A549 (cell line): Measurements from ENCODE around the gene ACOX1. TPM values are rescaled to one million over a fixed set of nuclear protein-coding genes. Genes with fewer than 3 reads are reported as not detected.

Experiments
- ATAC-seq, 2 experiments: fragments of 200-7000 bp in 1 of 2; fragments of >200 bp in 1 of 2; cut with Nextera tagmentation in 1 of 2; cut with Tn5 transposase in 1 of 2; 3 replicates each; pipeline versions ENCODE4 v1.8.0 to v1.9.1; 2018 to 2020; ENCODE audit warnings: mild to moderate bottlenecking in 1 of 2, moderate library complexity in 1 of 2
- CTCF ChIA-PET: fragments of 300-600 bp; sonication (Branson Sonifier 250); formaldehyde crosslinking; extraction: SDS; loops from one replicate; lab custom pipeline; 2021; ENCODE audit warnings: antibody characterized with exemption, inconsistent platforms; lab: Yijun Ruan, JAX
- POLR2A ChIA-PET: fragments of 350-600 bp; formaldehyde crosslinking; extraction: SDS; loops from one replicate; lab custom pipeline; 2021; ENCODE audit warnings: antibody characterized with exemption, inconsistent platforms; lab: Yijun Ruan, JAX
- DNase-seq, 2 experiments: peaks; one replicate each; pipeline versions ENCODE4 v3.0.0 to v3.0.0-alpha.2; 2011 to 2016; ENCODE audit warnings: low read depth in 1 of 2, low spot score in 1 of 2
- FAIRE-seq: peaks from 2 replicates; lab custom pipeline; 2011; peaks lifted over from hg19 to GRCh38; lab: Jason Lieb, UNC
- H3K27ac ChIP-seq, 2 experiments: fragments of >200 bp; sonication (Bioruptor Twin); formaldehyde crosslinking; 3 replicates each; pipeline ENCODE4 v1.5.1; 2016 to 2017
- H3K4me1 ChIP-seq: fragments of >200 bp; sonication (Bioruptor Twin); formaldehyde crosslinking; 3 replicates; pipeline ENCODE4 v1.6.1; 2016
- H3K4me2 ChIP-seq: fragments of >200 bp; sonication (Bioruptor Twin); formaldehyde crosslinking; 3 replicates; pipeline ENCODE4 v1.6.1; 2016
- H3K4me3 ChIP-seq: fragments of >200 bp; sonication (Bioruptor Twin); formaldehyde crosslinking; 3 replicates; pipeline ENCODE4 v1.5.1; 2016
- H3K9me3 ChIP-seq: fragments of >200 bp; sonication (Bioruptor Twin); formaldehyde crosslinking; 3 replicates; pipeline ENCODE4 v1.6.1; 2016
- CBX2 ChIP-seq: fragments of 200-600 bp; sonication (generic); IDR thresholded peaks from 2 replicates; pipeline ENCODE4 v1.6.1; 2016; ENCODE audit warnings: low read depth, mild to moderate bottlenecking, borderline replicate concordance
- CBX8 ChIP-seq: fragments of 200-600 bp; sonication (generic); IDR thresholded peaks from 2 replicates; pipeline ENCODE4 v1.6.1; 2016
- EHMT2 ChIP-seq: fragments of 200-600 bp; sonication (generic); IDR thresholded peaks from 2 replicates; pipeline ENCODE4 v1.6.1; 2016; ENCODE audit warnings: antibody characterized with exemption, low read depth, mild to moderate bottlenecking, moderate library complexity
- EP300 ChIP-seq, 2 experiments: fragments of >200 bp; sonication (Bioruptor Twin); formaldehyde crosslinking; IDR thresholded peaks; 2 replicates in 1 of 2; 3 replicates in 1 of 2; pipeline ENCODE4 v1.6.1; 2016 to 2017
- FOSL2 ChIP-seq, 2 experiments: fragments of 450-650 bp in 1 of 2; fragments of >200 bp in 1 of 2; sonication (Bioruptor Twin) in 1 of 2; formaldehyde crosslinking; IDR thresholded peaks; 2 replicates each; pipeline versions ENCODE4 v1.5.0 to v1.6.1; 2016 to 2020; ENCODE audit warnings: mild to moderate bottlenecking in 1 of 2, moderate library complexity in 1 of 2
- HOXB13 ChIP-seq: fragments of 250-450 bp; sonication (Bioruptor Pico); IDR thresholded peaks from 2 replicates; pipeline ENCODE4 v1.5.0; 2020; ENCODE audit warnings: low read depth, mild to moderate bottlenecking, moderate library complexity
- MYC ChIP-seq: IDR thresholded peaks from 2 replicates; pipeline ENCODE4 v1.6.1; 2012; ENCODE audit warnings: mild to moderate bottlenecking, inconsistent platforms, low read length, improper control_type of control experiment, borderline replicate concordance
- NR3C1 ChIP-seq: fragments of >200 bp; sonication (Bioruptor Twin); formaldehyde crosslinking; IDR thresholded peaks from 3 replicates; pipeline ENCODE4 v1.6.1; 2017
- POLR2A ChIP-seq: IDR thresholded peaks from 2 replicates; pipeline ENCODE4 v1.6.1; 2012; ENCODE audit warnings: mild to moderate bottlenecking, low read length
- POLR2AphosphoS2 ChIP-seq: conservative IDR thresholded peaks from 2 replicates; pipeline ENCODE4 v1.6.1; 2012; ENCODE audit warnings: low read length, improper control_type of control experiment, inconsistent platforms
- RAD21 ChIP-seq, 2 experiments: fragments of >200 bp in 1 of 2; sonication (Bioruptor Twin) in 1 of 2; formaldehyde crosslinking in 1 of 2; IDR thresholded peaks in 1 of 2; conservative IDR thresholded peaks in 1 of 2; 2 replicates in 1 of 2; 3 replicates in 1 of 2; pipeline ENCODE4 v1.6.1; 2012 to 2018; ENCODE audit warnings: inconsistent platforms in 1 of 2
- RARB ChIP-seq: fragments of 250-450 bp; sonication (Bioruptor Pico); IDR thresholded peaks from 2 replicates; pipeline ENCODE4 v1.8.0; 2021; ENCODE audit warnings: mild to moderate bottlenecking, moderate library complexity
- SMC3 ChIP-seq: fragments of >200 bp; sonication (Bioruptor Twin); formaldehyde crosslinking; IDR thresholded peaks from 3 replicates; pipeline ENCODE4 v1.6.1; 2018; ENCODE audit warnings: inconsistent platforms
- TP53 ChIP-seq: fragments of 250-450 bp; sonication (Bioruptor Pico); IDR thresholded peaks from 2 replicates; pipeline ENCODE4 v1.5.0; 2021; ENCODE audit warnings: mild to moderate bottlenecking, moderate library complexity
- USF2 ChIP-seq: fragments of 450-650 bp; IDR thresholded peaks from 2 replicates; pipeline ENCODE4 v1.6.1; 2014; ENCODE audit warnings: antibody characterized with exemption
- ZC3H11A ChIP-seq: fragments of 450-650 bp; IDR thresholded peaks from 2 replicates; pipeline ENCODE4 v1.6.1; 2014; ENCODE audit warnings: antibody characterized with exemption, mild to moderate bottlenecking
- ZFP36 ChIP-seq: fragments of 450-650 bp; IDR thresholded peaks from 2 replicates; pipeline ENCODE4 v1.6.1; 2014; ENCODE audit warnings: borderline replicate concordance; ENCODE audit not compliant: partially characterized antibody
- ZSCAN20 ChIP-seq: fragments of 250-450 bp; sonication (Bioruptor Pico); IDR thresholded peaks from 2 replicates; pipeline ENCODE4 v1.8.0; 2022; ENCODE audit warnings: mild to moderate bottlenecking, moderate library complexity
- WGBS: methylation state at CpG from one replicate; pipeline ENCODE4 v1.1.6; 2017; ENCODE audit errors: missing lambda C conversion rate; 5-methylcytosine and 5-hydroxymethylcytosine counted together
- polyA plus RNA-seq, 4 experiments: library from polyadenylated mRNA; depleted of rRNA in 3 of 4; stranded (reverse); fragments of >200 nt; fragmentation: RNase III in 1 of 4; extraction: RNeasy Plus Mini Kit Qiagen cat#74134 plus additional on column Dnase treatment in 1 of 4; gene quantifications; 2 replicates in 3 of 4; 3 replicates in 1 of 4; pipeline ENCODE4 v1.2.3, GENCODE V29; 2011 to 2017
- TF ChIP-seq, protein P1 (sequence below): IDR thresholded peaks from 2 replicates; pipeline ENCODE4 v1.6.1; 2012; ENCODE audit warnings: low read depth, borderline replicate concordance

ACOX1 gene
- polyA plus RNA-seq, 2 of the 4 experiments (the other 2 are of a cell fraction), result 17.9 to 31.1 TPM

DNA sequence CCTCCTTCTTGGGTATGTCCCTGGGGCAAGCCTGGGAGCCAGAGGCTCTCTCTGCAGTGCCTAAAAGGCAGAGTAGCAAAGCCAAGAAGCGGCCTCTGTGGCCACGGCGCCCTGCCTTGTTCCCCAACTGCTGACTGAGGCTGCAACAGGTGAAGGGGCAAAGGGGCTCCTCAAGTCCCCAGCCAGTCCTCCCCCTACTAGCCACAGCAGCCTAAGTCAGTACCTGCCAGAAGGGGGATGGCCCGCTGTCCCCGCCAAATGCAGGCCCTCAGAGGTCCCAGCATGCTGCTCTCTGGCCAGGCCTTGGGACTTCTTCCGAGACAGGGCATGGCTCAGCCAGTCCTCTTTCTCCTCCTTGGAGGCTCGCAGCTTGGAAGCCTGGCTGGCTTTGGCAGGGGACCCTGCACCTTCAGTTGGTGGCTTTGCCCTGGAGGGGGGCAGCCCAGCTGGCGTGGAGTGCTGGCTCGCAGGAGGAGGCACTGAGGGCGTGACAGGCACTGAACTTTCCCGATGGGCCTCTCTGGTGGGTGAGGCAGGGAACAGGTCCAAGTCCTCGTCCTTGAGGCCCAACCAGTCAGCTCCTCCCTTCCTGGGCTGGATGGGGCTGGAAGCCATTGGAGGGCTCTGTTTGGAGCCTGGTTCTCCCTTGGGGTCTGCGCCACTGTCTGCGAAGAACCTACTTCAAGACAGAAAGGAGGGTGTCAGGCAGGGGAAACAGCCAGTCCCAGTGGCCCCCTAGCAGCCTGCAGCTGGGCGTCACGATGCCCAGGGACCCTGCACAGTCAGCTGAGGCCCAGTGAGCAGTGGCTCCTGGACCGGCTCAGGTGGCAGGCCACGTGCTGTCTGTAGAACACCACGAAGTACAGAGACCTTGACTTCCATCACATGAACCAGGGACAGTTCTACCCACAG, 55.7 kb downstream of the ACOX1 start:
- Histone ChIP-seq H3K4me3 (no peak overlapping the region), H3K4me2 (no peak overlapping the region)
- DNase-seq, result no peak
- TF ChIP-seq MYC (no peak), POLR2A (no peak), EP300 (IDR thresholded peaks at IDR 0.05) (no peak), ZC3H11A (no peak), RARB (CRISPR knock-in tag) (no peak), RAD21 (conservative IDR thresholded peaks at IDR 0.05 in 1 of 2, IDR thresholded peaks at IDR 0.05 in 1 of 2) (no peak), CBX8 (no peak), NR3C1 (no peak), TP53 (no peak)
- TF ChIP-seq, protein P1, sequence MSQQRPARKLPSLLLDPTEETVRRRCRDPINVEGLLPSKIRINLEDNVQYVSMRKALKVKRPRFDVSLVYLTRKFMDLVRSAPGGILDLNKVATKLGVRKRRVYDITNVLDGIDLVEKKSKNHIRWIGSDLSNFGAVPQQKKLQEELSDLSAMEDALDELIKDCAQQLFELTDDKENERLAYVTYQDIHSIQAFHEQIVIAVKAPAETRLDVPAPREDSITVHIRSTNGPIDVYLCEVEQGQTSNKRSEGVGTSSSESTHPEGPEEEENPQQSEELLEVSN, result no peak
- TF ChIP-seq, all 56 proteins: peak for 0
- Histone ChIP-seq H3K27ac (no peak overlapping the region), H3K9me3 (no peaks in the 10 kb centered on the region), H3K4me1 (no peaks in the 10 kb centered on the region)
- WGBS, result 91% methylated on average over 16 of the region's 19 CpGs
- ATAC-seq, result no peak
- ChIA-PET POLR2A (no interaction called here), CTCF (interaction anchor here (0.5 to 2.4 kb wide), 7 partner anchors 13 to 126 kb away, joined by 3 to 14 read pairs (median 3); partner anchors contain the start of gene MRPL38)
- no peak for FAIRE-seq

DNA sequence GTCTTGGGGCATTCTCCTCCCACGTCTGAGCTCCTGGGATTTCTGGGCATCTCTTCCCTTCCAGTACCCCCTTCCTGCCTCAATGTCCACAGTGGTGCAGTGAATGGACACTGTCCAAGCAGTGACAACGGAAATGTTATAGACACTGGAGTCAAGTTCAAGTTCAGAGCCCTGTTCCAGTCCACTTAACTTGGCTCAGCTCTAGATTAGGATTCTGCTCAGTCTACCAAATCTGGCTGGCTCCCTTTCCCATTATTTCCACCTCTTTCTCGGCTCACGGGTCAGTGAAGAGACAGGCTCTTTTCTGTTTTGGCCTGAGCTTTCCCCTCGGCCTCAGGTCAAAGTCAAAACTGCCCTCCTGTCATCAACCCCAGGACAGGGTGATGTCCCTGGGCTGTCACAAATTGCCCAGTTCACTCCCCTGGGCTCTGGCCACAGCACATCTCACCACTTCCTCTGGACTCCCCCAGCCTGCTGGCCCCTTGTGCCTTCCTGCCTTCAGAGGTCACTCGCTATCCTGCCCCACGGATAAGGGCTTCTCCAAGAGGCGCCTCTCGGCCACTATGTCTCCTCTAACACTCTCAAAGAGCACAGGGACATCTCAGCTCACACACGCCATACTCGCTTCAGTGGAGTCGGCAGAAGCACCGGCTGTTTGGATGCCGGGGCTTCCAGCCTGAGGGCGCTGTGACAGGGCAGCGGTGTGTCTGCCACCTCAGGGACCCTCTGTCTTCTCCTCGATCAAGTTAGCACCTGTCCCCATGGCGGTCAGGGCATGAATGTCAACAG, 56.6 kb downstream of the ACOX1 start:
- no peak for FAIRE-seq
- ATAC-seq, result no peak
- H3K27ac ChIP-seq, result no peak overlapping the region
- no peak overlapping the region for H3K4me3 ChIP-seq
- ChIA-PET CTCF (interaction anchor here (0.6 to 2.4 kb wide), 7 partner anchors 10 to 475 kb away, joined by 3 to 14 read pairs (median 3); partner anchors contain the start of gene MRPL38), POLR2A (interaction anchor here (0.6 kb wide), 1 partner anchor 141 kb away, joined by 3 read pairs; no protein-coding TSS in a partner anchor)
- no peak for TF ChIP-seq SMC3
- no peak for TF ChIP-seq ZSCAN20 (CRISPR knock-in tag)
- no peak for TF ChIP-seq EHMT2
- TF ChIP-seq, protein P1, result no peak
- TF ChIP-seq TP53, result no peak
- no peak for TF ChIP-seq ZFP36
- no peak for TF ChIP-seq FOSL2 (IDR thresholded peaks at IDR 0.05)
- TF ChIP-seq FOSL2 (CRISPR knock-in tag; IDR thresholded peaks at IDR 0.05), result no peak
- H3K4me1 ChIP-seq, result no peaks in the 10 kb centered on the region
- H3K9me3 ChIP-seq, result no peaks in the 10 kb centered on the region
- WGBS, result 91% methylated on average over 18 of the region's 18 CpGs
- DNase-seq, result no peak
- no peak overlapping the region for H3K4me2 ChIP-seq

- no peak for TF ChIP-seq HOXB13 (CRISPR knock-in tag)
- TF ChIP-seq FOSL2 (IDR thresholded peaks at IDR 0.05), result no peak
- no peak for TF ChIP-seq FOSL2 (CRISPR knock-in tag; IDR thresholded peaks at IDR 0.05)
- TF ChIP-seq, protein P1, result no peak
- TF ChIP-seq POLR2AphosphoS2, result no peak
- TF ChIP-seq USF2, result no peak
- TF ChIP-seq CBX2, result no peak
- no peak for TF ChIP-seq TP53
- TF ChIP-seq, all 56 proteins: peak for 0
- ChIA-PET CTCF (interaction anchor here (0.6 to 4.7 kb wide), 9 partner anchors 8 to 448 kb away, joined by 3 to 17 read pairs (median 5); partner anchors contain the start of gene MRPL38), POLR2A (interaction anchor here (0.6 kb wide), 1 partner anchor 142 kb away, joined by 3 read pairs; no protein-coding TSS in a partner anchor)
- Histone ChIP-seq H3K4me2 (no peak overlapping the region), H3K27ac (no peak overlapping the region), H3K4me3 (no peak overlapping the region), H3K4me1 (no peaks in the 10 kb centered on the region), H3K9me3 (no peaks in the 10 kb centered on the region)
- WGBS, result 94% methylated on average over 8 of the region's 15 CpGs
- ATAC-seq (no peak), FAIRE-seq (no peak), DNase-seq (no peak)
Measured at GRCh38 chr17:75921596-75921995, 57.4 kb downstream of the ACOX1 start.
